ENCODE results near the gene CHN2.

Gene CHN2

GRCh38 chr7:29308424-29308823 is 113.8 kb downstream of the CHN2 start:
- DNase-seq (ENCODE audit: low read depth, low spot score) = no peak

GRCh38 chr7:29309041-29309854 is 114.7 kb downstream of the CHN2 start:
- no peak for DNase-seq (ENCODE audit: low read depth, low spot score)

- no peak for DNase-seq (ENCODE audit: low read depth, low spot score)
Measured at GRCh38 chr7:29310625-29311024, 116.0 kb downstream of the CHN2 start.

- DNase-seq (ENCODE audit: low read depth, low spot score) = no peak
Measured at GRCh38 chr7:29311314-29311713, 116.7 kb downstream of the CHN2 start.

- DNase-seq (ENCODE audit: low read depth, low spot score) = no peak
Measured at GRCh38 chr7:29314148-29314547, 119.6 kb downstream of the CHN2 start.

GRCh38 chr7:29315122-29315891 is 120.7 kb downstream of the CHN2 start:
- no peak for DNase-seq (ENCODE audit: low read depth, low spot score)

- no peak for DNase-seq (ENCODE audit: low read depth, low spot score)
Measured at GRCh38 chr7:29315892-29316270, 121.3 kb downstream of the CHN2 start.

- no peak for DNase-seq (ENCODE audit: low read depth, low spot score)
Measured at GRCh38 chr7:29316926-29317325, 122.4 kb downstream of the CHN2 start.

- DNase-seq (ENCODE audit: low read depth, low spot score) = no peak
Measured at GRCh38 chr7:29318853-29319718, 124.5 kb downstream of the CHN2 start.

GRCh38 chr7:29319719-29320521 is 125.3 kb downstream of the CHN2 start:
- DNase-seq (ENCODE audit: low read depth, low spot score) = no peak

- no peak for DNase-seq (ENCODE audit: low read depth, low spot score)
Measured at GRCh38 chr7:29320577-29320976, 126.0 kb downstream of the CHN2 start.

- no peak for DNase-seq (ENCODE audit: low read depth, low spot score)
Measured at GRCh38 chr7:29322023-29322712, 127.6 kb downstream of the CHN2 start.

- DNase-seq (ENCODE audit: low read depth, low spot score) = no peak
Measured at GRCh38 chr7:29325476-29325875, 130.9 kb downstream of the CHN2 start.

- DNase-seq (ENCODE audit: low read depth, low spot score) = no peak
Measured at GRCh38 chr7:29326864-29327263, 132.3 kb downstream of the CHN2 start.

- DNase-seq (ENCODE audit: low read depth, low spot score) = no peak
Measured at GRCh38 chr7:29327455-29327854, 132.9 kb downstream of the CHN2 start.

GRCh38 chr7:29328045-29328444 is 133.5 kb downstream of the CHN2 start:
- no peak for DNase-seq (ENCODE audit: low read depth, low spot score)

- no peak for DNase-seq (ENCODE audit: low read depth, low spot score)
Measured at GRCh38 chr7:29328811-29329210, 134.2 kb downstream of the CHN2 start.

- no peak for DNase-seq (ENCODE audit: low read depth, low spot score)
Measured at GRCh38 chr7:29329686-29330085, 135.1 kb downstream of the CHN2 start.

- no peak for DNase-seq (ENCODE audit: low read depth, low spot score)
Measured at GRCh38 chr7:29330136-29330535, 135.6 kb downstream of the CHN2 start.

- no peak for DNase-seq (ENCODE audit: low read depth, low spot score)
Measured at GRCh38 chr7:29331163-29331562, 136.6 kb downstream of the CHN2 start.
